HepG2 (cell line): ENCODE measurements around the gene URB1. TPM values are rescaled to one million over a fixed set of nuclear protein-coding genes. Genes with fewer than 3 reads are reported as not detected.

Source experiments
- CBX1 ChIP-seq: IDR thresholded peaks from one replicate; pipeline ENCODE4 v1.6.1; 2016; ENCODE audit warnings: antibody characterized with exemption, low read depth
- CEBPB ChIP-seq: IDR thresholded peaks from 2 replicates; pipeline ENCODE4 v1.6.1; 2011; ENCODE audit warnings: low read depth, low read length, improper control_type of control experiment, borderline replicate concordance
- CEBPG ChIP-seq: IDR thresholded peaks from 2 replicates; pipeline ENCODE4 v1.6.1; 2016
- GATAD2A ChIP-seq: IDR thresholded peaks from 2 replicates; pipeline ENCODE4 v1.6.1; 2016
- GTF3A ChIP-seq: sonication (generic); formaldehyde crosslinking; conservative IDR thresholded peaks from 2 replicates; pipeline ENCODE4 v1.4.0; 2020; ENCODE audit warnings: mild to moderate bottlenecking, missing genetic modification reagents
- HOXA5 ChIP-seq: sonication (generic); formaldehyde crosslinking; IDR thresholded peaks from 2 replicates; pipeline ENCODE4 v1.4.0; 2020; ENCODE audit warnings: missing genetic modification reagents
- IKZF5 ChIP-seq: IDR thresholded peaks from 2 replicates; pipeline ENCODE4 v1.6.1; 2018; ENCODE audit warnings: missing genetic modification reagents, mild to moderate bottlenecking, missing compliant biosample characterization
- KLF12 ChIP-seq: sonication (generic); formaldehyde crosslinking; IDR thresholded peaks from 2 replicates; pipeline ENCODE4 v1.4.0; 2020; ENCODE audit warnings: missing genetic modification reagents, borderline replicate concordance
- NCOR1 ChIP-seq: fragments of 200-600 bp; sonication (generic); IDR thresholded peaks from 2 replicates; pipeline ENCODE4 v1.7.0; 2017; ENCODE audit warnings: antibody characterized with exemption, low read length, borderline replicate concordance
- PATZ1 ChIP-seq: sonication (generic); formaldehyde crosslinking; IDR thresholded peaks from 2 replicates; pipeline ENCODE4 v1.4.0; 2020; ENCODE audit warnings: missing genetic modification reagents
- PHB2 ChIP-seq: fragments of 450-650 bp; IDR thresholded peaks from 2 replicates; pipeline ENCODE4 v1.6.1; 2018; ENCODE audit not compliant: partially characterized antibody
- PHF5A ChIP-seq: IDR thresholded peaks from one replicate; pipeline ENCODE4 v1.6.1; 2018; ENCODE audit warnings: low read depth, missing genetic modification reagents; ENCODE audit not compliant: unreplicated experiment
- RFX5 ChIP-seq: IDR thresholded peaks from 2 replicates; pipeline ENCODE4 v1.6.1; 2011; ENCODE audit warnings: low read depth, low read length, improper control_type of control experiment
- SAP130 ChIP-seq: IDR thresholded peaks from 2 replicates; pipeline ENCODE4 v1.6.1; 2016; ENCODE audit warnings: low read depth
- SIX1 ChIP-seq: sonication (generic); formaldehyde crosslinking; IDR thresholded peaks from 2 replicates; pipeline ENCODE4 v1.4.0; 2020; ENCODE audit warnings: missing genetic modification reagents, borderline replicate concordance
- SKI ChIP-seq: fragments of 450-650 bp; IDR thresholded peaks from one replicate; pipeline ENCODE4 v1.6.1; 2018; ENCODE audit warnings: mild to moderate bottlenecking; ENCODE audit not compliant: partially characterized antibody
- SMAD3 ChIP-seq: sonication (generic); formaldehyde crosslinking; IDR thresholded peaks from 2 replicates; pipeline ENCODE4 v1.4.0; 2020; ENCODE audit warnings: missing genetic modification reagents
- TARDBP ChIP-seq: sonication (generic); formaldehyde crosslinking; IDR thresholded peaks from 2 replicates; pipeline ENCODE4 v1.8.0; 2022; ENCODE audit warnings: mild to moderate bottlenecking, missing genetic modification reagents
- ZMAT3 ChIP-seq: sonication (generic); formaldehyde crosslinking; conservative IDR thresholded peaks from 2 replicates; pipeline ENCODE4 v1.7.0; 2021; ENCODE audit warnings: missing genetic modification reagents
- ZNF121 ChIP-seq: sonication (generic); formaldehyde crosslinking; IDR thresholded peaks from 2 replicates; pipeline ENCODE4 v1.5.0; 2020; ENCODE audit warnings: mild to moderate bottlenecking, missing genetic modification reagents
- ZNF124 ChIP-seq: sonication (generic); formaldehyde crosslinking; IDR thresholded peaks from 2 replicates; pipeline ENCODE4 v1.4.0; 2020; ENCODE audit warnings: missing genetic modification reagents
- ZNF292 ChIP-seq: sonication (generic); formaldehyde crosslinking; IDR thresholded peaks from 2 replicates; pipeline ENCODE4 v1.8.1; 2022; ENCODE audit warnings: mild to moderate bottlenecking, low read depth, missing genetic modification reagents, borderline replicate concordance
- ZNF331 ChIP-seq: sonication (generic); formaldehyde crosslinking; IDR thresholded peaks from 2 replicates; pipeline ENCODE4 v1.4.0; 2020; ENCODE audit warnings: missing genetic modification reagents
- ZNF343 ChIP-seq: sonication (generic); formaldehyde crosslinking; IDR thresholded peaks from 2 replicates; pipeline ENCODE4 v1.4.0; 2020; ENCODE audit warnings: mild to moderate bottlenecking, missing genetic modification reagents
- ZNF441 ChIP-seq: sonication (generic); formaldehyde crosslinking; IDR thresholded peaks from 2 replicates; pipeline ENCODE4 v1.7.0; 2021; ENCODE audit warnings: missing genetic modification reagents, borderline replicate concordance
- ZNF557 ChIP-seq: sonication (generic); formaldehyde crosslinking; IDR thresholded peaks from 2 replicates; pipeline ENCODE4 v1.4.0; 2020; ENCODE audit warnings: missing genetic modification reagents
- ZNF652 ChIP-seq: IDR thresholded peaks from 2 replicates; pipeline ENCODE4 v1.6.1; 2016; ENCODE audit warnings: low read depth, borderline replicate concordance
- ZNF891 ChIP-seq: sonication (generic); formaldehyde crosslinking; IDR thresholded peaks from 2 replicates; pipeline ENCODE4 v1.5.0; 2020; ENCODE audit warnings: mild to moderate bottlenecking, missing genetic modification reagents
- polyA plus RNA-seq, 8 experiments: library from polyadenylated mRNA; depleted of rRNA in 3 of 8; stranded (reverse) in 7 of 8; unstranded in 1 of 8; fragments of >200 nt; fragmentation: Illumina TruSeq in 4 of 8; extraction: Trizol in 4 of 8; gene quantifications; 2 replicates each; pipeline versions ENCODE4 v1.2.1 to v1.2.3, GENCODE V29; 2011 to 2016; ENCODE audit warnings: low read depth in 4 of 8, missing spikeins in 1 of 8, mixed read lengths in 1 of 8; ENCODE audit not compliant: insufficient read depth in 1 of 8
- total RNA-seq, 5 experiments: library from RNA; depleted of rRNA; stranded (reverse); fragments of >200 nt; fragmentation: Illumina TruSeq; extraction: Trizol; gene quantifications; 2 replicates each; pipeline ENCODE4 v1.2.3, GENCODE V29; 2016; ENCODE audit warnings: low read depth in 1 of 5

The URB1 gene
- total and polyA plus RNA-seq, 2 of the 13 experiments (the other 11 are each of a cell fraction or from before 2014, with no cell fraction given), result 4.5 to 16.7 TPM

- TF ChIP-seq PATZ1 (CRISPR knock-in tag) (0 out of 2 replicates have a peak, but pooled peaks have one; percentile 13), CEBPB (peak; percentile 88), ZNF121 (CRISPR knock-in tag) (peak; percentile 59; the same call in 1 of the 2 replicates), SKI (no peak), GTF3A (no peak), ZNF441 (CRISPR knock-in tag) (no peak), NCOR1 (no peak), SAP130 (peak; percentile 51), PHF5A (no peak), ZNF124 (CRISPR knock-in tag) (0 out of 2 replicates have a peak, but pooled peaks have one; percentile 24), KLF12 (CRISPR knock-in tag) (no peak), ZNF292 (CRISPR knock-in tag) (no peak), ZNF331 (CRISPR knock-in tag) (0 out of 2 replicates have a peak, but pooled peaks have one; percentile 15), CEBPG (CRISPR knock-in tag) (peak; percentile 83), ZNF557 (no peak), HOXA5 (CRISPR knock-in tag) (no peak), SMAD3 (no peak), PHB2 (no peak), ZNF652 (peak; percentile 84), CBX1 (no peak), ZNF343 (CRISPR knock-in tag) (no peak), TARDBP (CRISPR knock-in tag) (no peak), RFX5 (no peak), IKZF5 (CRISPR knock-in tag) (no peak), SIX1 (CRISPR knock-in tag) (no peak), ZMAT3 (no peak), GATAD2A (CRISPR knock-in tag) (0 out of 2 replicates have a peak, but pooled peaks have one; percentile 35), ZNF891 (CRISPR knock-in tag) (no peak)
Measured at GRCh38 chr21:32276671-32277070, 116.1 kb downstream of the URB1 start (continued).
